Sigmoid colon (tissue), 7 donors: ENCODE results near the gene DQX1. TPM values are rescaled to one million over a fixed set of nuclear protein-coding genes. Genes with fewer than 3 reads are reported as not detected.

ENCODE experiments used
- DNase-seq: peaks from one replicate; pipeline ENCODE4 v3.0.0-alpha.2; 2019
- H3K27ac ChIP-seq, 4 donors: fragments of 200-600 bp; sonication (generic); one replicate each; pipeline ENCODE4 v1.5.1; 2016 to 2019; ENCODE audit warnings: mild to moderate bottlenecking in 1 of 4
- H3K27me3 ChIP-seq, 3 donors: fragments of 200-600 bp; sonication (generic); one replicate each; pipeline ENCODE4 v1.5.1; 2019; ENCODE audit warnings: mild to moderate bottlenecking in 1 of 3
- H3K36me3 ChIP-seq, 4 donors: fragments of 200-600 bp; sonication (generic); one replicate each; pipeline ENCODE4 v1.5.1; 2016 to 2019
- H3K4me1 ChIP-seq, 4 donors: fragments of 200-600 bp; sonication (generic); one replicate each; pipeline ENCODE4 v1.5.1; 2017 to 2019
- H3K4me3 ChIP-seq, 4 donors: fragments of 200-600 bp; sonication (generic); one replicate each; pipeline ENCODE4 v1.5.1; 2017 to 2019; ENCODE audit warnings: mild to moderate bottlenecking in 2 of 4, moderate library complexity in 1 of 4
- H3K9me3 ChIP-seq, 4 donors: fragments of 200-600 bp in 3 of 4; sonication (generic) in 3 of 4; one replicate each; pipeline versions ENCODE4 v1.5.1 to v1.6.1; 2013 to 2019
- EP300 ChIP-seq, 4 donors: sonication (generic); formaldehyde crosslinking; IDR thresholded peaks; one replicate each; pipeline ENCODE4 v1.6.1; 2017; ENCODE audit warnings: antibody characterized with exemption in 4 of 4
- POLR2A ChIP-seq, 2 donors: fragments of 450-650 bp; IDR thresholded peaks; one replicate each; pipeline ENCODE4 v1.6.1; 2016; ENCODE audit warnings: antibody characterized with exemption in 2 of 2, mild to moderate bottlenecking in 2 of 2, moderate library complexity in 2 of 2
- POLR2AphosphoS5 ChIP-seq, 4 donors: sonication (generic); formaldehyde crosslinking; IDR thresholded peaks; one replicate each; pipeline ENCODE4 v1.6.1; 2017; ENCODE audit warnings: antibody characterized with exemption in 4 of 4
- WGBS, 2 donors: extraction: QIAGEN DNeasy Blood & Tissue Kit; methylation state at CpG; one replicate each; pipeline ENCODE4 v1.1.7; 2013; 5-methylcytosine and 5-hydroxymethylcytosine counted together
- intact Hi-C: fragments of 100-400 bp; cut with DNase I; formaldehyde crosslinking; loops from one replicate; pipeline ENCODE4 v1.15.1; 2023
- polyA plus RNA-seq, 3 donors: library from polyadenylated mRNA; stranded (reverse); fragments of 200-250 nt; gene quantifications; one replicate each; pipeline ENCODE4 v1.2.3, GENCODE V29; 2013
- total RNA-seq, 4 donors: library from RNA; depleted of rRNA; stranded (reverse); fragments of >200 nt; gene quantifications; one replicate each; pipeline ENCODE4 v1.1.0, GENCODE V29; 2016
- TF ChIP-seq, protein P1 (sequence below), 4 experiments: fragments of 450-650 bp in 3 of 4; fragments of 200-600 bp in 1 of 4; IDR thresholded peaks; one replicate each; pipeline ENCODE4 v1.5.1; 2016 to 2019; ENCODE audit warnings: antibody characterized with exemption in 4 of 4, mild to moderate bottlenecking in 3 of 4, moderate library complexity in 2 of 4
- donor health status: healthy with polysubstance abuse.
- donor health status: Bipolar disorder and iron deficiency.
- donor health status: healthy.

Gene DQX1
- total and polyA plus RNA-seq, 7 donors: 7.2 to 15.6 (median 13.2) TPM; not detected in 4

- intact Hi-C loops: loop anchor here (5.0 kb wide), 1 partner anchor 62 kb away; no protein-coding TSS in a partner anchor
Observed at GRCh38 chr2:74524955-74525716, 895 bp downstream of the DQX1 start.

DNA sequence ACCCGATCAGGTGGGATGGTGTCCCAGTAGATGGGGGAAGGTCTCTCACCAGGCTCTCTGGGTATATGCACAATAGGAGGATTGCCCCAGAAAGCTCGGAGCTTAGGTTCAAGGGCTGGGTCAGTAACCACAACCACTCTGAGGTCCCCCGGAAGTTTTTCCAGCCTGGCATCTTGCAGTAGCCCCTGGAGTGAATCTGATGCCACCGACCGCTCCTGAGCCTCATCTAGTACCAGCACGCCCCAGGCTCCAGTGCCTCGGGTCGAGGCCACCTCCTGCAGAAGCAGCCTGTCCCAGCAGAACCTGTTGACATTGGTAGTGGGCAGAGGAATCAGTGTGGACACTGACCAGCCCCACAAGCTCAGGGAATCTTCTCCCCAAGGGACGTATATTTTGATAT lies 2.0 kb downstream of the DQX1 start:
- no peak for DNase-seq
- Histone ChIP-seq H3K36me3 (peaks cover 21 to 28% (median 22%) of the 10 kb centered on the region in 4 donors), H3K27me3 (peaks cover 0 to 21% (median 9%) of the 10 kb centered on the region in 3 donors), H3K27ac (no peak overlapping the region), H3K4me3 (no peak overlapping the region), H3K9me3 (no peaks in the 10 kb centered on the region), H3K4me1 (peaks cover 0 to 15% (median 10%) of the 10 kb centered on the region in 4 donors)
- TF ChIP-seq, protein P1, sequence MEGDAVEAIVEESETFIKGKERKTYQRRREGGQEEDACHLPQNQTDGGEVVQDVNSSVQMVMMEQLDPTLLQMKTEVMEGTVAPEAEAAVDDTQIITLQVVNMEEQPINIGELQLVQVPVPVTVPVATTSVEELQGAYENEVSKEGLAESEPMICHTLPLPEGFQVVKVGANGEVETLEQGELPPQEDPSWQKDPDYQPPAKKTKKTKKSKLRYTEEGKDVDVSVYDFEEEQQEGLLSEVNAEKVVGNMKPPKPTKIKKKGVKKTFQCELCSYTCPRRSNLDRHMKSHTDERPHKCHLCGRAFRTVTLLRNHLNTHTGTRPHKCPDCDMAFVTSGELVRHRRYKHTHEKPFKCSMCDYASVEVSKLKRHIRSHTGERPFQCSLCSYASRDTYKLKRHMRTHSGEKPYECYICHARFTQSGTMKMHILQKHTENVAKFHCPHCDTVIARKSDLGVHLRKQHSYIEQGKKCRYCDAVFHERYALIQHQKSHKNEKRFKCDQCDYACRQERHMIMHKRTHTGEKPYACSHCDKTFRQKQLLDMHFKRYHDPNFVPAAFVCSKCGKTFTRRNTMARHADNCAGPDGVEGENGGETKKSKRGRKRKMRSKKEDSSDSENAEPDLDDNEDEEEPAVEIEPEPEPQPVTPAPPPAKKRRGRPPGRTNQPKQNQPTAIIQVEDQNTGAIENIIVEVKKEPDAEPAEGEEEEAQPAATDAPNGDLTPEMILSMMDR (IDR thresholded peaks at IDR 0.05): no peak
- TF ChIP-seq POLR2A (IDR thresholded peaks at IDR 0.05) (no peak), POLR2AphosphoS5 (IDR thresholded peaks at IDR 0.05) (no peak), EP300 (IDR thresholded peaks at IDR 0.05) (no peak)
- intact Hi-C loops: no loop called here
- 90 to 94% methylated on average over 9 of the region's 9 CpGs for WGBS, 2 donors

More at GRCh38 chr2:74524955-74525716, 895 bp downstream of the DQX1 start:
- H3K4me3 ChIP-seq: no peak overlapping the region
- peaks cover 21 to 28% (median 22%) of the 10 kb centered on the region in 4 donors for H3K36me3 ChIP-seq
- TF ChIP-seq EP300 (IDR thresholded peaks at IDR 0.05) (no peak), POLR2AphosphoS5 (IDR thresholded peaks at IDR 0.05) (no peak), POLR2A (IDR thresholded peaks at IDR 0.05) (no peak)
- TF ChIP-seq, protein P1 (IDR thresholded peaks at IDR 0.05): no peak
- H3K27ac ChIP-seq: no peak overlapping the region
- no peaks in the 10 kb centered on the region for H3K9me3 ChIP-seq
- peaks cover 0 to 10% (median 0%) of the 10 kb centered on the region in 3 donors for H3K27me3 ChIP-seq
- DNase-seq: no peak
- WGBS, 2 donors: 95% methylated on average over 10 of the region's 10 CpGs
- H3K4me1 ChIP-seq: peaks cover 0 to 19% (median 11%) of the 10 kb centered on the region in 4 donors

GRCh38 chr2:74522516-74522915 lies 3.5 kb downstream of the DQX1 start:
- Histone ChIP-seq H3K9me3 (no peaks in the 10 kb centered on the region), H3K27me3 (peaks cover 2 to 36% (median 22%) of the 10 kb centered on the region in 3 donors), H3K4me1 (peaks cover 0 to under 1% (median 0%) of the 10 kb centered on the region in 4 donors), H3K4me3 (no peak overlapping the region), H3K36me3 (peaks cover 13 to 21% (median 16%) of the 10 kb centered on the region in 4 donors), H3K27ac (no peak overlapping the region)
- TF ChIP-seq POLR2A (IDR thresholded peaks at IDR 0.05): no peak
- TF ChIP-seq, protein P1 (IDR thresholded peaks at IDR 0.05): no peak
- DNase-seq: no peak
- intact Hi-C loops: no loop called here
- WGBS, 2 donors: 85 to 91% methylated on average over 3 of the region's 3 CpGs

DNA sequence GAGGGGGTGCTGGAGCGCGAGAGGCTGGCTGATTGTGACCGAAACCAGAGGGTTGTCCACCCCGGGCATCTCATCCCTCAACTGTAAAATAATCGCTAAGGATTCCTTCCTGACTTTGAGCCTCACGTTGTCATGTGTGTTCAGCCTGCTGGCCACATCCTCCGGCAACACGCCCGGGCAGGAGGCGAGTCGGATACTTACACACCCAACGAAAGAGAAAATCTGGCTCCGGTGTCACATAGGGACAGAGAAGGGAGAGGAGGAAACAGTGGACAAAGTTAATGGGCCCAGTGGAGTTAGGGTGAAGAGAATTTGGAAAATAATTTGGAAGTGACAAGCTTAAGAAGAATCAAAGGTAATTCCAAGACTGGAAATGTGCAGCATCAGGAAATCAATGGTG lies 9.4 kb downstream of the DQX1 start:
- intact Hi-C loops: no loop called here
- WGBS, 2 donors: 76 to 86% methylated on average over 13 of the region's 13 CpGs
- Histone ChIP-seq H3K36me3 (no peaks in the 10 kb centered on the region), H3K4me3 (peak overlapping the region in 2 of 4 donors; percentile 26 to 40), H3K9me3 (no peaks in the 10 kb centered on the region), H3K27ac (no peak overlapping the region), H3K4me1 (peaks cover 0 to 36% (median 29%) of the 10 kb centered on the region in 4 donors), H3K27me3 (peaks cover 51 to 95% (median 81%) of the 10 kb centered on the region in 3 donors)
- DNase-seq: no peak
- no peak for TF ChIP-seq POLR2A (IDR thresholded peaks at IDR 0.05)
- no peak for TF ChIP-seq EP300 (IDR thresholded peaks at IDR 0.05)
- TF ChIP-seq POLR2AphosphoS5 (IDR thresholded peaks at IDR 0.05): no peak
- TF ChIP-seq, protein P1 (IDR thresholded peaks at IDR 0.05): no peak
